ENCODE results near the gene EEIG1. TPM values are rescaled to one million over a fixed set of nuclear protein-coding genes. Genes with fewer than 3 reads are reported as not detected.

Gene EEIG1
- total and polyA plus RNA-seq, 2 of the 4 experiments (the other 2 are of a cell fraction): 1.1 to 23.2 TPM

DNA sequence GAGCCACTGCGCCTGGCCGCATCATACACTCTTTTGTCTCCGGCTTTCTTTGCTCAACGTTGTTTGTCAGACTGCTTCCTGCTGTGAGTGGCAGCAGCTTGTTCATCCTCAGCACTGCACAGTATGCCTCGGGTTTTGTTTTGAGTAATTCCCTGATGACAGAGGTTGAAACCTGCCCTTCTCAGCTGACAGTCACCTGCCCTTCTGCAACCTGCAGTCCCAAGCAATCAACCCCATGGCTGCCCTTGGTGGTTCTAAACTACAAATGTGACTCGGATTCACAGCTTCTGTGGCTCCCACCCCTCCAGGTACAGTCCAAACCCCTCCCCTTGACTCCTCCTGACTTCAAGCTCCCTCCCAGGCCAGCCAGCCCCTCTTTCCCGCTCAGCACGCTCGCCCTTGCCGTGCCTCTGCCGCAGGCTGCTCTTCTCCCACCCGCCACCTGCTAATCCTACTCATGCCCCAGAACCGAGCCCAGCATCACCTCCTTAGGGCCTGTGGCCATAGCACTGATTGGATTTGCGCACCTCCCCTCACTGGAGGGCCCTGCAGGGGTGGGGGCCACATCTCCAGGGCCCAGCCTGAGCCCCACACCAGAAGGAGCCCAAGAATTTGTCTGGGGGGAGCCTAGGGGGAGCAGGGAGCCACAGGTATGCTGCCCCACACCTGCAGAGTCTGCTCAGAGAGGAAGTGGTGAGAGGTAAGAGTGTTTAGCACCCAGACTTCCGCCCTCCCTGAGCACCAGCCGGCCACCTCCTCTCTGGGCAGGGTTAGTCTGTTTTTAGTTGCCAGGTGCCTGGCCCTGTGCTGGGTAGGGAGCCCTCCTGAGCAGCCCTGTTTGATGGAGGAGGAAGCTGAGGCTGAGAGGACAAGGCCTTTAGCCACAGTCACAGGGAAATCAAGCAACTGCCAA is 10.1 kb downstream of the EEIG1 start (continued):
- TF ChIP-seq, protein P1, sequence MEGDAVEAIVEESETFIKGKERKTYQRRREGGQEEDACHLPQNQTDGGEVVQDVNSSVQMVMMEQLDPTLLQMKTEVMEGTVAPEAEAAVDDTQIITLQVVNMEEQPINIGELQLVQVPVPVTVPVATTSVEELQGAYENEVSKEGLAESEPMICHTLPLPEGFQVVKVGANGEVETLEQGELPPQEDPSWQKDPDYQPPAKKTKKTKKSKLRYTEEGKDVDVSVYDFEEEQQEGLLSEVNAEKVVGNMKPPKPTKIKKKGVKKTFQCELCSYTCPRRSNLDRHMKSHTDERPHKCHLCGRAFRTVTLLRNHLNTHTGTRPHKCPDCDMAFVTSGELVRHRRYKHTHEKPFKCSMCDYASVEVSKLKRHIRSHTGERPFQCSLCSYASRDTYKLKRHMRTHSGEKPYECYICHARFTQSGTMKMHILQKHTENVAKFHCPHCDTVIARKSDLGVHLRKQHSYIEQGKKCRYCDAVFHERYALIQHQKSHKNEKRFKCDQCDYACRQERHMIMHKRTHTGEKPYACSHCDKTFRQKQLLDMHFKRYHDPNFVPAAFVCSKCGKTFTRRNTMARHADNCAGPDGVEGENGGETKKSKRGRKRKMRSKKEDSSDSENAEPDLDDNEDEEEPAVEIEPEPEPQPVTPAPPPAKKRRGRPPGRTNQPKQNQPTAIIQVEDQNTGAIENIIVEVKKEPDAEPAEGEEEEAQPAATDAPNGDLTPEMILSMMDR (conservative IDR thresholded peaks at IDR 0.05; ENCODE audit: low read depth, low read length): no peak
